DND-41 (cell line): ENCODE results near the gene PCIF1.

Experiments used
- ATAC-seq: fragments of 200-7000 bp; cut with Tn5 transposase; 3 replicates; pipeline ENCODE4 v1.9.1; 2021; ENCODE audit warnings: low read depth; ENCODE audit not compliant: insufficient read depth
- DNase-seq: peaks from one replicate; pipeline ENCODE4 v3.0.0-alpha.2; 2020
- H2AFZ ChIP-seq: 2 replicates; pipeline ENCODE4 v1.6.0; 2012; ENCODE audit warnings: low read depth, low read length
- H3K27ac ChIP-seq: 2 replicates; pipeline ENCODE4 v1.5.1; 2012; ENCODE audit warnings: low read length, inconsistent platforms
- H3K27me3 ChIP-seq: fragments of 200-600 bp; sonication (generic); 2 replicates; pipeline ENCODE4 v1.6.0; 2012; ENCODE audit warnings: low read length, mild to moderate bottlenecking, inconsistent platforms; ENCODE audit not compliant: insufficient read depth, poor library complexity
- H3K36me3 ChIP-seq: 2 replicates; pipeline ENCODE4 v1.5.1; 2012; ENCODE audit warnings: low read length, inconsistent platforms; ENCODE audit not compliant: insufficient read depth
- H3K4me1 ChIP-seq: 2 replicates; pipeline ENCODE4 v1.5.1; 2012; ENCODE audit warnings: mild to moderate bottlenecking, low read length; ENCODE audit not compliant: insufficient read depth
- H3K4me2 ChIP-seq: 2 replicates; pipeline ENCODE4 v1.6.0; 2012; ENCODE audit warnings: mild to moderate bottlenecking, moderate library complexity, low read length, inconsistent platforms; ENCODE audit not compliant: insufficient read depth
- H3K4me3 ChIP-seq, 2 experiments: fragments of 200-600 bp in 1 of 2; shearing (Covaris generic) in 1 of 2; 2 replicates each; pipeline ENCODE4 v1.5.1; 2012 to 2016; ENCODE audit warnings: inconsistent platforms in 2 of 2, low read length in 2 of 2, mild to moderate bottlenecking in 2 of 2, low read depth in 1 of 2, moderate library complexity in 1 of 2
- H3K79me2 ChIP-seq: 2 replicates; pipeline ENCODE4 v1.6.0; 2012; ENCODE audit warnings: low read length, inconsistent platforms; ENCODE audit not compliant: insufficient read depth
- H3K9ac ChIP-seq: 2 replicates; pipeline ENCODE4 v1.6.0; 2012; ENCODE audit warnings: low read depth, mild to moderate bottlenecking, inconsistent platforms, low read length, moderate library complexity
- H3K9me3 ChIP-seq: 2 replicates; pipeline ENCODE4 v1.5.1; 2012; ENCODE audit warnings: low read length, moderate library complexity, mild to moderate bottlenecking, inconsistent platforms; ENCODE audit not compliant: insufficient read depth, severe bottlenecking
- H4K20me1 ChIP-seq: 2 replicates; pipeline ENCODE4 v1.6.0; 2012; ENCODE audit warnings: low read length; ENCODE audit not compliant: insufficient read depth
- EZH2 ChIP-seq: IDR thresholded peaks from 3 replicates; pipeline ENCODE4 v1.6.1; 2012; ENCODE audit warnings: borderline replicate concordance, low read depth, mild to moderate bottlenecking, moderate library complexity, low read length, inconsistent platforms; ENCODE audit not compliant: severe bottlenecking
- TF ChIP-seq, protein P1 (sequence below): IDR thresholded peaks from 2 replicates; pipeline ENCODE4 v1.5.1; 2012; ENCODE audit warnings: borderline replicate concordance, low read length, moderate library complexity, mild to moderate bottlenecking; ENCODE audit not compliant: poor library complexity, severe bottlenecking; ENCODE audit errors: extremely low read depth

The PCIF1 gene

DNA sequence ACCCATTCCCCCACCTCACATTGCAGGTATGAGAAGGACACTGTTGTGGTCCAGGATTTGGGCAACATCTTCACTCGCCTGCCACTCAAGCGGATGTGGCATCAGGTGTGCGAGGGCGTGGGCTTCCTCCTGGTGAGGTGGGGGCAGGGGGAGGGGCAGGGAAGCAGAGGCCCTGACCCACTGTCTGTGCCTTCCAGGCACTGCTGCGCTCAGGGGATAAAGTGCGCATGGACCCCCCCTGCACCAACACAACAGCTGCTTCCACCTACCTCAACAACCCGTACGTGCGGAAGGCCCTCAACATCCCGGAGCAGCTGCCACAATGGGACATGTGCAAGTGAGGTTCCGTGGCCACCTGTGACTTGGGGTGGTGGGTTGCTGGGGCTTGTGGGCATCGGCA, 39.7 kb upstream of the PCIF1 start:
- Histone ChIP-seq H3K4me3 (no peak overlapping the region), H3K79me2 (peaks cover 20% of the 10 kb centered on the region), H3K9ac (no peak overlapping the region), H2AFZ (no peak overlapping the region), H3K4me1 (peaks cover 27% of the 10 kb centered on the region), H3K27me3 (no peaks in the 10 kb centered on the region), H3K27ac (no peak overlapping the region), H4K20me1 (no peaks in the 10 kb centered on the region), H3K36me3 (peaks cover 45% of the 10 kb centered on the region), H3K4me2 (no peak overlapping the region), H3K9me3 (no peaks in the 10 kb centered on the region)
- TF ChIP-seq EZH2 = no peak
- TF ChIP-seq, protein P1, sequence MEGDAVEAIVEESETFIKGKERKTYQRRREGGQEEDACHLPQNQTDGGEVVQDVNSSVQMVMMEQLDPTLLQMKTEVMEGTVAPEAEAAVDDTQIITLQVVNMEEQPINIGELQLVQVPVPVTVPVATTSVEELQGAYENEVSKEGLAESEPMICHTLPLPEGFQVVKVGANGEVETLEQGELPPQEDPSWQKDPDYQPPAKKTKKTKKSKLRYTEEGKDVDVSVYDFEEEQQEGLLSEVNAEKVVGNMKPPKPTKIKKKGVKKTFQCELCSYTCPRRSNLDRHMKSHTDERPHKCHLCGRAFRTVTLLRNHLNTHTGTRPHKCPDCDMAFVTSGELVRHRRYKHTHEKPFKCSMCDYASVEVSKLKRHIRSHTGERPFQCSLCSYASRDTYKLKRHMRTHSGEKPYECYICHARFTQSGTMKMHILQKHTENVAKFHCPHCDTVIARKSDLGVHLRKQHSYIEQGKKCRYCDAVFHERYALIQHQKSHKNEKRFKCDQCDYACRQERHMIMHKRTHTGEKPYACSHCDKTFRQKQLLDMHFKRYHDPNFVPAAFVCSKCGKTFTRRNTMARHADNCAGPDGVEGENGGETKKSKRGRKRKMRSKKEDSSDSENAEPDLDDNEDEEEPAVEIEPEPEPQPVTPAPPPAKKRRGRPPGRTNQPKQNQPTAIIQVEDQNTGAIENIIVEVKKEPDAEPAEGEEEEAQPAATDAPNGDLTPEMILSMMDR = no peak
- ATAC-seq (no peak), DNase-seq (no peak)

DNA sequence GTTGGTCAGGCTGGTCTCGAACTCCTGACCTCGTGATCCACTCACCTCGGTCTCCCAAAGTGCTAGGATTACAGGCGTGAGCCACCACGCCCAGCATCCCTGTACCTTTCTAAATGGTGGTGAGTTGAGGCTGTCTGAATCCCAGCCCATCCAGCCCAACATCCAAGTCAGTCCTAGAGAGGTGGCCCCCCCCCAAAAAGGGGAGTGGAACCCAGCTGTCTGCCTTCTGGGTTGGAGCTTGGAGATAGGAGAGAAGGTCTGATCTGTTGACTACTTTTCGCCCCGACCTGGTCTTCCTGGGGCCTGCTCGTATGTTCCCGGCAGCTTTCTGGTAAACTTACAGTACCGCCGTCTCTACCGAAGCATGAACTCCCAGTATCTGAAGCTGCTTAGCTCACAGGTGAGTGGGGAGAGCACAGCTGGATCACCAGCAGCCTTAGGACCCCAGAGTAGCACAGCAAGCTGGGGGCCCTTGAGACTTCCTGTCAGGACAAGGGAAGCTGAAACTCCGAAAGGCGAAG, 37.8 kb upstream of the PCIF1 start:
- Histone ChIP-seq H3K4me2 (no peak overlapping the region), H3K9ac (no peak overlapping the region), H3K9me3 (no peaks in the 10 kb centered on the region), H3K4me3 (no peak overlapping the region), H3K79me2 (peaks cover 5% of the 10 kb centered on the region), H3K27ac (no peak overlapping the region), H3K27me3 (no peaks in the 10 kb centered on the region), H3K36me3 (peaks cover 45% of the 10 kb centered on the region), H2AFZ (no peak overlapping the region), H3K4me1 (peaks cover 11% of the 10 kb centered on the region), H4K20me1 (no peaks in the 10 kb centered on the region)
- ATAC-seq (no peak), DNase-seq (no peak)
- TF ChIP-seq EZH2 = no peak
- TF ChIP-seq, protein P1 = no peak

GRCh38 chr20:45897289-45897688, 37.2 kb upstream of the PCIF1 start:
- no peak overlapping the region for H3K4me3 ChIP-seq
- DNase-seq = no peak
- TF ChIP-seq, protein P1 = no peak
- no peak for TF ChIP-seq EZH2
- H4K20me1 ChIP-seq = no peaks in the 10 kb centered on the region
- no peaks in the 10 kb centered on the region for H3K27me3 ChIP-seq
- no peak overlapping the region for H3K27ac ChIP-seq
- no peaks in the 10 kb centered on the region for H3K79me2 ChIP-seq
- H3K9me3 ChIP-seq = no peaks in the 10 kb centered on the region
- no peak for ATAC-seq
- H3K9ac ChIP-seq = no peak overlapping the region
- H3K4me1 ChIP-seq = peaks cover 5% of the 10 kb centered on the region
- no peak overlapping the region for H2AFZ ChIP-seq
- no peak overlapping the region for H3K4me2 ChIP-seq
- peaks cover 45% of the 10 kb centered on the region for H3K36me3 ChIP-seq

DNA sequence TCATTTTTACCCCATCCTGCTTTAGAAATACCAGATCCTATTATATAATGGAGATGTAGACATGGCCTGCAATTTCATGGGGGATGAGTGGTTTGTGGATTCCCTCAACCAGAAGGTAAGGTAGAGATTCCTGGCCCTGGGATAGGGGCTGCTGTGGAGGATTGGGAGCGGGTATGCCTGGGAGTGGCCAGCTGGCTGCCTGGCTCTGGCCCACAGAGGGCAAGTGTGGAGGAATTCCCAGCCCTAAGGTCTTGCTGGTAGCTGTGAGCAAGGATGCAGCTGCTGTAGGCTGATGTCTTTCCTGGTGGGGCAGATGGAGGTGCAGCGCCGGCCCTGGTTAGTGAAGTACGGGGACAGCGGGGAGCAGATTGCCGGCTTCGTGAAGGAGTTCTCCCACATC, 36.8 kb upstream of the PCIF1 start:
- TF ChIP-seq, protein P1 = no peak
- H3K36me3 ChIP-seq = peaks cover 43% of the 10 kb centered on the region

More for the DNA sequence above, 36.8 kb upstream of the PCIF1 start:
- no peak overlapping the region for H3K4me3 ChIP-seq
- no peak overlapping the region for H2AFZ ChIP-seq
- no peak overlapping the region for H3K4me2 ChIP-seq
- no peak overlapping the region for H3K27ac ChIP-seq
- peaks cover 1% of the 10 kb centered on the region; the same call in 1 of the 2 replicates for H3K4me1 ChIP-seq
- H3K79me2 ChIP-seq = no peaks in the 10 kb centered on the region
- H3K9ac ChIP-seq = no peak overlapping the region
- H4K20me1 ChIP-seq = no peaks in the 10 kb centered on the region
- no peaks in the 10 kb centered on the region for H3K27me3 ChIP-seq
- H3K9me3 ChIP-seq = no peaks in the 10 kb centered on the region
- no peak for ATAC-seq
- DNase-seq = no peak
